Measurements from ENCODE around the gene ARHGAP30. TPM values are rescaled to one million over a fixed set of nuclear protein-coding genes. Genes with fewer than 3 reads are reported as not detected.

The ARHGAP30 gene
- total RNA-seq, 1 donor from 2014 or later: not detected

DNA sequence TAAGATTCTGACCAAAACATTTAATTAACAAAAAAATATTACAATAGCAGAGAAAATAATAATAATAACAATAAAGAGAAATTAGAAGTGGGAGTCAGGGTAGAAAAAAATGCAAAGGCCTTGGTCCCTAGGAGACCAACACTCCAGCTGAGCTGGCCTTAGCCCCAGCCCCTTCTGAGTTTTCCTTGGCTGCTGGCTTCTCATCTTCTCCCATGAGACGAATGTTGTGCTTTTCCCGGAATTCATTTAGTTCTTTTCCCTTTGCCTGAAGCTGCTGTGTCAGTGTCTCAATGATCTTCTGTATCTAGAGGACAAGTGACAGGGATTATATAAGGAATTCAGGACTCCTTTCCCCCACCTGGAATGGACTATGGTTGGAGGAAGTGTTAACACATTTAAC lies 30.9 kb upstream of the ARHGAP30 start:
- H3K27ac Mint-ChIP-seq (ENCODE audit: unreplicated experiment): no peak overlapping the region
- no peak for DNase-seq
- no peaks in the 10 kb centered on the region for H3K36me3 Mint-ChIP-seq (ENCODE audit: unreplicated experiment)
- H3K4me1 Mint-ChIP-seq (ENCODE audit: low read depth, unreplicated experiment): peaks cover 8% of the 10 kb centered on the region
- TF ChIP-seq, protein P1, sequence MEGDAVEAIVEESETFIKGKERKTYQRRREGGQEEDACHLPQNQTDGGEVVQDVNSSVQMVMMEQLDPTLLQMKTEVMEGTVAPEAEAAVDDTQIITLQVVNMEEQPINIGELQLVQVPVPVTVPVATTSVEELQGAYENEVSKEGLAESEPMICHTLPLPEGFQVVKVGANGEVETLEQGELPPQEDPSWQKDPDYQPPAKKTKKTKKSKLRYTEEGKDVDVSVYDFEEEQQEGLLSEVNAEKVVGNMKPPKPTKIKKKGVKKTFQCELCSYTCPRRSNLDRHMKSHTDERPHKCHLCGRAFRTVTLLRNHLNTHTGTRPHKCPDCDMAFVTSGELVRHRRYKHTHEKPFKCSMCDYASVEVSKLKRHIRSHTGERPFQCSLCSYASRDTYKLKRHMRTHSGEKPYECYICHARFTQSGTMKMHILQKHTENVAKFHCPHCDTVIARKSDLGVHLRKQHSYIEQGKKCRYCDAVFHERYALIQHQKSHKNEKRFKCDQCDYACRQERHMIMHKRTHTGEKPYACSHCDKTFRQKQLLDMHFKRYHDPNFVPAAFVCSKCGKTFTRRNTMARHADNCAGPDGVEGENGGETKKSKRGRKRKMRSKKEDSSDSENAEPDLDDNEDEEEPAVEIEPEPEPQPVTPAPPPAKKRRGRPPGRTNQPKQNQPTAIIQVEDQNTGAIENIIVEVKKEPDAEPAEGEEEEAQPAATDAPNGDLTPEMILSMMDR (IDR thresholded peaks at IDR 0.05; ENCODE audit: partially characterized antibody, unreplicated experiment): no peak
- H3K4me3 Mint-ChIP-seq (ENCODE audit: unreplicated experiment): no peak overlapping the region
- peaks cover 19% of the 10 kb centered on the region for H3K27me3 Mint-ChIP-seq (ENCODE audit: unreplicated experiment)
- peaks cover 14% of the 10 kb centered on the region for H3K9me3 Mint-ChIP-seq (ENCODE audit: unreplicated experiment)

DNA sequence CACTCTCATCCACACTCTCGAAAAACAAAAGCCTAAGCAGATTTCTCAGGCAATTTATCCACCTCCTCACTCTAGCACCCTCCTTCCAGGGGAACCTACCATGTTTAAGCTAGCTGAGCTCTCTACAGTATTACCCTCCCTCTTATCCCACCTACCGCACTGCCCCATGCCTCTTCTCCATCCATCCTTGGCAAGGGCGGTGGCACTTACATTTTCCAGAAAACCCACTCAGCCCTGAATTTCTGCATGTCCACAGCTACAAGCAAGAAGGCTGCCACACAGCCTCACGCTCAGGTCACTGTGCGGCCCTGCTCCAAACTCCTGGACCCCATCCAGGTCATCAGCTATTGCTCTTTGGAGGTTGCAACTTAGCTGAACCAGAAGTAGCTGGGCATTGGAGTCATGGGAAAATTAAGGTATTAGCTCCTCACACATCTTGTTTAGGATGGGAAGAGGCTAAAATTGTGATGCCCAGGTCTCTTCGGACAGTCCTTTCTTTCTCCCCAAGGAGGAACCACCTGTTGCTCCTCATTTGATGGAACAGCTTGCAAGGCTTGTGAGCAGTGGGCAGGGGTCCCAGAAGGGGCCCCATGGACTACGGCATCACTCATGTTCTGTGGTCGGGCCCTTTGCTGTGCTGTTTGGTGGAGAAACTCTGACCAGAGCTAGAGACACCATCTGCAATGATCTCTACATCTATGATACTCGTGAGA lies 29.6 kb upstream of the ARHGAP30 start:
- no peaks in the 10 kb centered on the region for H3K36me3 Mint-ChIP-seq (ENCODE audit: unreplicated experiment)
- H3K4me1 Mint-ChIP-seq (ENCODE audit: low read depth, unreplicated experiment): peaks cover 8% of the 10 kb centered on the region
- no peak for DNase-seq
- H3K9me3 Mint-ChIP-seq (ENCODE audit: unreplicated experiment): peaks cover 14% of the 10 kb centered on the region
- TF ChIP-seq, protein P1 (IDR thresholded peaks at IDR 0.05; ENCODE audit: partially characterized antibody, unreplicated experiment): no peak
- H3K27me3 Mint-ChIP-seq (ENCODE audit: unreplicated experiment): peaks cover 23% of the 10 kb centered on the region
- H3K27ac Mint-ChIP-seq (ENCODE audit: unreplicated experiment): peak overlapping the region; percentile 20
- H3K4me3 Mint-ChIP-seq (ENCODE audit: unreplicated experiment): peak overlapping the region; percentile 88

DNA sequence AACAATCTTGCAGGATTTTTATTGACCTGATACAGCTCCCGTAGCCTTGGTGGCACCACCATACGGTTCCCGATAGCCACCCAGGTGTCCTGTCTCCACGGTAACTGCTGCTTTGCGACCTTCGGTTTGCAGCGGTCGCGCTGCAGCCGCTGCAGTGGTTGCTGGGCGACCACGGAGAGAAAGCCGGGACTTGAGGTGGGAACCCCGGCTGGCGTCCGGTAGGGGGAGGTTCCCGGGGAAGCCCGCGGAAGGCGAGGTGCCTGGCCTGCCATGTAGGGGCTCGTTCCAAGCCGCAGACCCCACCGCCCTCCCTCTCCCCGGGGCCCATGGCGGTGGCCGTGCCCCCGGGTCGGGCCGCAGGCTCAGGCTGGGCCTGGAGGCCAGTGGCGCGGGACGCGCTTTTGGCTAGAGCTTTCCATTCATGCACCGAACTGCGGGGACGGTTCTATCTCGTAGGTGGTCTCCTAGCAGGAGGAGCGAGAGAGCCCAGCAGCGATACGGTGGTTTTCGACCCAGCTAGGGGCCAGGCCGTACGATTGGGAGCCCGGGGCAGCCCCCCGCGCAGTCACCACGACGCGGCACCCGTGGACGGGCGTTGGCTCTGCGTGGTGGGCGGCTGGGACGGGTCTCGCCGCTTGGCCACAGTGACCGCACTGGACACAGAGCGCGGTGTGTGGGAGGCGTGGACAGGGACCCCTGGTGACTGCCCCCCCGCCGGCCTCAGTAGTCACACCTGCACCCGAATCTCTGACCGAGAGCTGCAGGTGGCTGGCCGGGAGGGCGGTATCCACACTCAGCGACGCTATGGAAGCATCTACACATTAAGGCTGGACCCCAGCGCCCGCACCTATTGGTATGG lies 28.7 kb upstream of the ARHGAP30 start, which contains the start of gene KLHDC9:
Gene KLHDC9, plus strand, starts transcription at position 152 of the 859 bp plus-strand sequence. Its CDS starts 175 bp downstream, at position 327.
- H3K27ac Mint-ChIP-seq (ENCODE audit: unreplicated experiment): peak within 1 kb of the TSS; percentile 89

DNA sequence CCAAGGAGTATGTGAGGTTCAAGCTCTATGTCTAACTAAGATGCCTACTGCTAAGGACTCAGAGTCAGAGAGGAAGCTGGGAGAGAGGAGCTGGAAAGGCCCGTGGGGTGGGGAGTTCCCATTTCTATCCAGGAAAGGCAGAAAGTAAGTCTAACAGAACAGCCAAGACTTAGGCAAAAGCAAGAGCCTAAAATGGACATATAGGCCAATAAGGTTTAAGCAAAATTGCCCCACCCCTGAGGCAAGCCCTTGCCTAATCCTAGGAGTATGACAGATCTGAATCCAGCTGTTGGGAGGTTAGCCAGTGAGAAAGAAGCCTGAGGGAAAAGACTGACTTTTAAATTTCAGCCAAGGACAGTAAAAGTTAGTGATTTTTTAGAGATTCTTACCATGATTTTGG lies 26.8 kb upstream of the ARHGAP30 start:
- Mint-ChIP-seq H3K27me3 (ENCODE audit: unreplicated experiment) (peaks cover 23% of the 10 kb centered on the region), H3K4me3 (ENCODE audit: unreplicated experiment) (no peak overlapping the region), H3K36me3 (ENCODE audit: unreplicated experiment) (no peaks in the 10 kb centered on the region), H3K27ac (ENCODE audit: unreplicated experiment) (no peak overlapping the region), H3K4me1 (ENCODE audit: low read depth, unreplicated experiment) (peaks cover 8% of the 10 kb centered on the region), H3K9me3 (ENCODE audit: unreplicated experiment) (peaks cover 14% of the 10 kb centered on the region)
- no peak for DNase-seq
- TF ChIP-seq, protein P1 (IDR thresholded peaks at IDR 0.05; ENCODE audit: partially characterized antibody, unreplicated experiment): no peak

More for the DNA sequence above, 28.7 kb upstream of the ARHGAP30 start, which contains the start of gene KLHDC9:
- TF ChIP-seq, protein P1 (IDR thresholded peaks at IDR 0.05; ENCODE audit: partially characterized antibody, unreplicated experiment): no peak
- H3K36me3 Mint-ChIP-seq (ENCODE audit: unreplicated experiment): no peaks in the 10 kb centered on the region
- H3K4me1 Mint-ChIP-seq (ENCODE audit: low read depth, unreplicated experiment): peaks cover 8% of the 10 kb centered on the region
- H3K27me3 Mint-ChIP-seq (ENCODE audit: unreplicated experiment): peaks cover 23% of the 10 kb centered on the region
- peak; percentile 84 for DNase-seq
- peaks cover 14% of the 10 kb centered on the region for H3K9me3 Mint-ChIP-seq (ENCODE audit: unreplicated experiment)
- H3K4me3 Mint-ChIP-seq (ENCODE audit: unreplicated experiment): peak within 1 kb of the TSS; percentile 91

Data from glutamatergic neuron (in vitro differentiated cells).